Heart left ventricle (tissue), 16 donors: ENCODE measurements around the gene RABIF. TPM values are rescaled to one million over a fixed set of nuclear protein-coding genes. Genes with fewer than 3 reads are reported as not detected.
"Not testable (repeated sequence)": the region's sequence is repeated elsewhere in the genome, so short reads cannot be mapped to it uniquely, and the experiment has no call there.

Experiments used
- ATAC-seq, 4 donors: fragments of 200-7000 bp; cut with Tn5 transposase; one replicate each; pipeline ENCODE4 v1.9.1; 2020 to 2022; ENCODE audit warnings: moderate library complexity in 4 of 4, mild to moderate bottlenecking in 3 of 4, moderate number of reproducible peaks in 1 of 4
- DNase-seq, 5 donors: peaks; one replicate each; pipeline ENCODE4 v3.0.0-alpha.2; 2020
- H3K27ac ChIP-seq, 12 donors: fragments of 200-600 bp; sonication (generic) in 4 of 12; one replicate each; pipeline versions ENCODE4 v1.5.0 to v1.8.0; 2016 to 2022; ENCODE audit warnings: mild to moderate bottlenecking in 2 of 12
- H3K27me3 ChIP-seq, 9 donors: fragments of 200-600 bp; sonication (generic) in 2 of 9; one replicate each; pipeline versions ENCODE4 v1.5.1 to v1.8.0; 2016 to 2022; ENCODE audit warnings: mild to moderate bottlenecking in 3 of 9
- H3K36me3 ChIP-seq, 9 donors: fragments of 200-600 bp; sonication (generic) in 2 of 9; one replicate each; pipeline versions ENCODE4 v1.5.0 to v1.8.0; 2018 to 2022; ENCODE audit warnings: mild to moderate bottlenecking in 2 of 9
- H3K4me1 ChIP-seq, 12 donors: fragments of 200-600 bp; sonication (generic) in 4 of 12; one replicate each; pipeline versions ENCODE4 v1.5.0 to v1.8.0; 2016 to 2022; ENCODE audit warnings: mild to moderate bottlenecking in 3 of 12
- H3K4me3 ChIP-seq, 12 donors: fragments of 200-600 bp; sonication (generic) in 4 of 12; one replicate each; pipeline versions ENCODE4 v1.5.0 to v1.8.0; 2017 to 2022; ENCODE audit warnings: mild to moderate bottlenecking in 9 of 12, moderate library complexity in 4 of 12
- H3K9me3 ChIP-seq, 12 donors: fragments of 200-600 bp; sonication (generic) in 4 of 12; one replicate each; pipeline versions ENCODE4 v1.5.0 to v1.8.0; 2016 to 2022; ENCODE audit warnings: mild to moderate bottlenecking in 1 of 12
- CTCF ChIP-seq, 12 donors: fragments of 200-600 bp; sonication (generic) in 4 of 12; IDR thresholded peaks; one replicate each; pipeline versions ENCODE4 v1.5.0 to v1.8.0; 2018 to 2022; ENCODE audit warnings: antibody characterized with exemption in 12 of 12, mild to moderate bottlenecking in 5 of 12
- POLR2A ChIP-seq, 2 donors: fragments of 450-650 bp; IDR thresholded peaks; one replicate each; pipeline ENCODE4 v1.6.1; 2017; ENCODE audit warnings: antibody characterized with exemption in 2 of 2, mild to moderate bottlenecking in 2 of 2, moderate library complexity in 2 of 2
- WGBS, 4 donors: extraction: QIAGEN DNeasy Blood & Tissue Kit in 2 of 4; methylation state at CpG; one replicate each; pipeline versions ENCODE4 v1.1.5 to v1.1.7; 2013 to 2018; 5-methylcytosine and 5-hydroxymethylcytosine counted together
- intact Hi-C, 10 donors: fragments of 100-400 bp; cut with DNase I; formaldehyde crosslinking; loops; one replicate each; pipeline versions ENCODE4 v1.11.1 to v1.14.2; 2022
- polyA plus RNA-seq, 2 donors: library from polyadenylated mRNA; stranded (reverse); fragments of 200-250 nt; gene quantifications; one replicate each; pipeline ENCODE4 v1.2.3, GENCODE V29; 2013
- total RNA-seq, 9 donors: library from RNA; depleted of rRNA in 2 of 9; stranded (reverse); fragments of >200 nt in 2 of 9; fragmentation: NEBNext Ultra II Directional in 3 of 9; extraction: Animal tissue kit (Norgen Biotek cat#: 25700) in 3 of 9; gene quantifications; one replicate each; pipeline versions ENCODE4 v1.1.0 to v1.2.4, GENCODE V29; 2016 to 2023
- donor health status: ischemic (EF 13 %, LVEDD 7.1; RV severe dilation, severe dysfunction).
- donor health status: healthy with polysubstance abuse.
- donor health status: DM: no; HTN: yes; CAD: no.
- donor health status: DM: no; HTN: no; CAD: no.
- donor health status: ischemic (EF 25% LVEDD 6.9; RV normal size, moderate dysfunction).
- donor health status: ischemic (EF 25% LVEDD 5.7; RV mildly dilated, moderate dysfunction).
- donor health status: healthy.
- donor health status: DM: yes; HTN: yes; CAD: no.
- donor health status: ischemic (EF 35%, LVEDD 5.7; RV mildly dilated, moderate dysfunction).
- donor health status: nonischemic (EF 11% LVEDD 7.7; RV severe dilation, severe dysfunction).
- donor health status: DM: yes; HTN: yes; CAD: no.
- donor health status: PGD.
- donor health status: ischemic (EF 29% LVEDD 5.4; RV normal size, mild dysfunction).
- donor health status: nonischemic (EF 23%, LVEDD 6.1; RV moderate dilation, normal function).

RABIF gene
- total and polyA plus RNA-seq, 11 donors: 3.6 to 12.1 (median 5.3) TPM

- H3K4me1 ChIP-seq: peaks cover 0 to 19% (median 0%) of the 10 kb centered on the region in 12 donors
- DNase-seq: no peak
- no peaks in the 10 kb centered on the region for H3K36me3 ChIP-seq
- intact Hi-C loops: no loop called here
- WGBS, 4 donors: 29 to 47% (median 41%) methylated on average over 3 of the region's 3 CpGs
- ATAC-seq: no peak
- no peaks in the 10 kb centered on the region for H3K9me3 ChIP-seq
- H3K27me3 ChIP-seq: peaks cover 0 to 3% (median 0%) of the 10 kb centered on the region in 9 donors
- TF ChIP-seq POLR2A (IDR thresholded peaks at IDR 0.05): no peak
- TF ChIP-seq CTCF (IDR thresholded peaks at IDR 0.05): no peak
- no peak overlapping the region for H3K4me3 ChIP-seq
- H3K27ac ChIP-seq: no peak overlapping the region
Measured at GRCh38 chr1:202835548-202836072, 53.3 kb downstream of the RABIF start.

GRCh38 chr1:202834771-202835547 lies 54.0 kb downstream of the RABIF start:
- Histone ChIP-seq H3K27ac (no peak overlapping the region), H3K9me3 (no peaks in the 10 kb centered on the region), H3K4me1 (peaks cover 0 to 19% (median 0%) of the 10 kb centered on the region in 12 donors), H3K4me3 (no peak overlapping the region), H3K36me3 (no peaks in the 10 kb centered on the region), H3K27me3 (peaks cover 0 to 3% (median 0%) of the 10 kb centered on the region in 9 donors)
- intact Hi-C loops: no loop called here
- ATAC-seq (no peak), DNase-seq (no peak)
- no peak for TF ChIP-seq CTCF (IDR thresholded peaks at IDR 0.05)
- TF ChIP-seq POLR2A (IDR thresholded peaks at IDR 0.05): no peak
- 79 to 85% (median 81%) methylated on average over 10 of the region's 10 CpGs for WGBS, 4 donors

GRCh38 chr1:202831906-202832305 lies 57.0 kb downstream of the RABIF start:
- TF ChIP-seq POLR2A (IDR thresholded peaks at IDR 0.05): no peak
- no peak for TF ChIP-seq CTCF (IDR thresholded peaks at IDR 0.05)
- ATAC-seq (no peak), DNase-seq (no peak)
- Histone ChIP-seq H3K4me1 (peaks cover 0 to 15% (median 0%) of the 10 kb centered on the region in 12 donors), H3K36me3 (no peaks in the 10 kb centered on the region), H3K9me3 (no peaks in the 10 kb centered on the region), H3K4me3 (no peak overlapping the region), H3K27me3 (no peaks in the 10 kb centered on the region), H3K27ac (no peak overlapping the region)
- intact Hi-C loops: no loop called here
- 64 to 91% (median 83%) methylated on average over 3 of the region's 3 CpGs for WGBS, 4 donors

- ATAC-seq, H3K4me1 ChIP-seq: not testable (repeated sequence)
- 91 to 98% (median 96%) methylated on average over 9 of the region's 9 CpGs for WGBS, 4 donors
Measured at GRCh38 chr1:202829223-202829622, 59.7 kb downstream of the RABIF start.

More at GRCh38 chr1:202829223-202829622, 59.7 kb downstream of the RABIF start:
- H3K27me3 ChIP-seq, H3K4me3 ChIP-seq, H3K9me3 ChIP-seq, intact Hi-C loops, H3K36me3 ChIP-seq, H3K27ac ChIP-seq, DNase-seq: not testable (repeated sequence)

Other genes with a start within 250 kb of the RABIF start
- gene SYT2, start 178.7 kb downstream of the RABIF start, total RNA-seq: under 1 TPM in 4 of 9 donors, not detected in 5; 0.03 to 0.09 (median 0.07) TPM
- gene SYT2, start 178.7 kb downstream of the RABIF start, polyA plus RNA-seq: under 1 TPM in 1 of 2 donors, not detected in 1; 0.04 TPM
- 10 to 100 TPM; 11.5 to 22.9 (median 15.1) TPM for gene KDM5B, start 80.7 kb downstream of the RABIF start, total RNA-seq
- 1 to 10 TPM; 5.2 to 6.2 TPM for gene KDM5B, start 80.7 kb downstream of the RABIF start, polyA plus RNA-seq
- 1 to 10 TPM in 5 of 9 donors, under 1 TPM in 3, not detected in 1; 0.39 to 2.5 (median 1.0) TPM for gene PCAT6, start 78.2 kb downstream of the RABIF start, total RNA-seq
- gene PCAT6, start 78.2 kb downstream of the RABIF start, polyA plus RNA-seq: 1 to 10 TPM in 1 of 2 donors, under 1 TPM in 1; 0.55 to 1.9 TPM
- gene KLHL12, start 38.1 kb upstream of the RABIF start, total RNA-seq: 10 to 100 TPM; 16.1 to 30.1 (median 21.5) TPM
- 10 to 100 TPM; 10.4 to 17.2 TPM for gene KLHL12, start 38.1 kb upstream of the RABIF start, polyA plus RNA-seq
- 100 to 1,000 TPM in 5 of 9 donors, 10 to 100 TPM in 4; 91.4 to 155 (median 102) TPM for gene ADIPOR1, start 69.2 kb upstream of the RABIF start, total RNA-seq
- 100 to 1,000 TPM in 1 of 2 donors, 10 to 100 TPM in 1; 57.4 to 154 TPM for gene ADIPOR1, start 69.2 kb upstream of the RABIF start, polyA plus RNA-seq
- gene CYB5R1, start 78.1 kb upstream of the RABIF start, total RNA-seq: 100 to 1,000 TPM; 146 to 274 (median 190) TPM
- 100 to 1,000 TPM; 128 to 286 TPM for gene CYB5R1, start 78.1 kb upstream of the RABIF start, polyA plus RNA-seq
- gene TMEM183A, start 118.2 kb upstream of the RABIF start, total RNA-seq: 10 to 100 TPM; 20.0 to 34.8 (median 29.9) TPM
- gene TMEM183A, start 118.2 kb upstream of the RABIF start, polyA plus RNA-seq: 10 to 100 TPM in 1 of 2 donors, 1 to 10 TPM in 1; 9.5 to 45.7 TPM
- gene PPFIA4, start 137.3 kb upstream of the RABIF start, total RNA-seq: 10 to 100 TPM; 15.4 to 50.3 (median 36.9) TPM
- gene PPFIA4, start 137.3 kb upstream of the RABIF start, polyA plus RNA-seq: 10 to 100 TPM; 11.2 to 35.5 TPM
- not detected for gene MYOG, start 196.9 kb upstream of the RABIF start, total RNA-seq
- not detected for gene MYOG, start 196.9 kb upstream of the RABIF start, polyA plus RNA-seq
- 10 to 100 TPM in 3 of 9 donors, 1 to 10 TPM in 5, under 1 TPM in 1; 0.81 to 16.2 (median 9.5) TPM for gene ADORA1, start 238.6 kb upstream of the RABIF start, total RNA-seq
- gene ADORA1, start 238.6 kb upstream of the RABIF start, polyA plus RNA-seq: 10 to 100 TPM in 1 of 2 donors, 1 to 10 TPM in 1; 2.6 to 17.8 TPM